ENCODE measurements around the gene HOXD1.

HOXD1 gene

GRCh38 chr2:176172895-176173566 is 15.4 kb upstream of the HOXD1 start:
- TF ChIP-seq NFIC (IDR thresholded peaks at IDR 0.05) = no peak
- no peak for TF ChIP-seq MAX (IDR thresholded peaks at IDR 0.05)
- no peak for TF ChIP-seq TCF12 (IDR thresholded peaks at IDR 0.05; ENCODE audit: low read depth)
- TF ChIP-seq EP300 (IDR thresholded peaks at IDR 0.05; ENCODE audit: borderline replicate concordance) = no peak
- TF ChIP-seq RAD21 (IDR thresholded peaks at IDR 0.05; ENCODE audit: low read depth) = no peak
- no peak for TF ChIP-seq CREB1 (IDR thresholded peaks at IDR 0.05; ENCODE audit: low read depth)
- TF ChIP-seq YY1 (IDR thresholded peaks at IDR 0.05; ENCODE audit: low read depth) = no peak
- TF ChIP-seq FOXM1 (IDR thresholded peaks at IDR 0.05; ENCODE audit: borderline replicate concordance, low read depth) = no peak
- TF ChIP-seq ZBTB7A (IDR thresholded peaks at IDR 0.05; ENCODE audit: low read depth) = no peak
- TF ChIP-seq EGR1 (IDR thresholded peaks at IDR 0.05) = no peak
- no peak for TF ChIP-seq TEAD4 (IDR thresholded peaks at IDR 0.05)
- TF ChIP-seq USF1 (IDR thresholded peaks at IDR 0.05) = no peak
- TF ChIP-seq REST (IDR thresholded peaks at IDR 0.05; ENCODE audit: low read depth) = no peak
- TF ChIP-seq CEBPB (IDR thresholded peaks at IDR 0.05) = no peak
- TF ChIP-seq TAF1 (IDR thresholded peaks at IDR 0.05; ENCODE audit: low read depth) = no peak

GRCh38 chr2:176173567-176174381 is 14.7 kb upstream of the HOXD1 start:
- TF ChIP-seq TEAD4 (IDR thresholded peaks at IDR 0.05) (no peak), MAX (IDR thresholded peaks at IDR 0.05) (no peak), ZBTB7A (IDR thresholded peaks at IDR 0.05; ENCODE audit: low read depth) (no peak), TAF1 (IDR thresholded peaks at IDR 0.05; ENCODE audit: low read depth) (no peak), RAD21 (IDR thresholded peaks at IDR 0.05; ENCODE audit: low read depth) (no peak), EP300 (IDR thresholded peaks at IDR 0.05; ENCODE audit: borderline replicate concordance) (no peak), REST (IDR thresholded peaks at IDR 0.05; ENCODE audit: low read depth) (no peak), NFIC (IDR thresholded peaks at IDR 0.05) (no peak)

- TF ChIP-seq RAD21 (IDR thresholded peaks at IDR 0.05; ENCODE audit: low read depth) = no peak
- no peak for TF ChIP-seq TEAD4 (IDR thresholded peaks at IDR 0.05)
- no peak for TF ChIP-seq YY1 (IDR thresholded peaks at IDR 0.05; ENCODE audit: low read depth)
- TF ChIP-seq FOXM1 (IDR thresholded peaks at IDR 0.05; ENCODE audit: borderline replicate concordance, low read depth) = no peak
- no peak for TF ChIP-seq NFIC (IDR thresholded peaks at IDR 0.05)
- TF ChIP-seq EP300 (IDR thresholded peaks at IDR 0.05; ENCODE audit: borderline replicate concordance) = no peak
- no peak for TF ChIP-seq ZBTB7A (IDR thresholded peaks at IDR 0.05; ENCODE audit: low read depth)
- no peak for TF ChIP-seq USF1 (IDR thresholded peaks at IDR 0.05)
- no peak for TF ChIP-seq EGR1 (IDR thresholded peaks at IDR 0.05)
These were observed 14.1 kb upstream of the HOXD1 start for GRCh38 chr2:176174382-176174823.

- TF ChIP-seq FOXM1 (IDR thresholded peaks at IDR 0.05; ENCODE audit: borderline replicate concordance, low read depth) (no peak), NFIC (IDR thresholded peaks at IDR 0.05) (no peak), RAD21 (IDR thresholded peaks at IDR 0.05; ENCODE audit: low read depth) (no peak), CEBPB (IDR thresholded peaks at IDR 0.05) (no peak), TEAD4 (IDR thresholded peaks at IDR 0.05) (no peak), EP300 (IDR thresholded peaks at IDR 0.05; ENCODE audit: borderline replicate concordance) (no peak), ZBTB7A (IDR thresholded peaks at IDR 0.05; ENCODE audit: low read depth) (no peak), CREB1 (IDR thresholded peaks at IDR 0.05; ENCODE audit: low read depth) (no peak)
These were observed 13.4 kb upstream of the HOXD1 start for GRCh38 chr2:176174824-176175708.
